Measurements from ENCODE around the gene EXOC4.

Gene EXOC4

GRCh38 chr7:134045716-134046115 lies 792.8 kb downstream of the EXOC4 start:
- TF ChIP-seq EZH2 (IDR thresholded peaks at IDR 0.05; ENCODE audit: borderline replicate concordance, low read length) (no peak), CTCF (IDR thresholded peaks at IDR 0.05; ENCODE audit: low read length) (no peak)
- no peaks in the 10 kb centered on the region for H3K27me3 ChIP-seq (ENCODE audit: insufficient read depth, low read length)
- H2AFZ ChIP-seq (ENCODE audit: low read length) = no peak overlapping the region
- H3K79me2 ChIP-seq (ENCODE audit: insufficient read depth, low read length) = no peaks in the 10 kb centered on the region
- no peak overlapping the region for H3K4me2 ChIP-seq (ENCODE audit: low read length)
- no peaks in the 10 kb centered on the region for H3K9me3 ChIP-seq (ENCODE audit: low read length)
- no peak overlapping the region for H3K4me3 ChIP-seq (ENCODE audit: low read depth, low read length, poor library complexity, severe bottlenecking)
- no peak overlapping the region for H3K9ac ChIP-seq (ENCODE audit: low read length)
- peaks cover 11% of the 10 kb centered on the region for H3K4me1 ChIP-seq (ENCODE audit: insufficient read depth, low read length, severe bottlenecking)
- H3K27ac ChIP-seq (ENCODE audit: low read depth, low read length, poor library complexity, severe bottlenecking) = no peak overlapping the region
- no peaks in the 10 kb centered on the region for H4K20me1 ChIP-seq (ENCODE audit: insufficient read depth, low read length)
- no peaks in the 10 kb centered on the region for H3K9me2 ChIP-seq (ENCODE audit: low read depth, low read length)
- H3K36me3 ChIP-seq (ENCODE audit: insufficient read depth, low read length) = no peaks in the 10 kb centered on the region
- no peaks in the 10 kb centered on the region for H3F3A ChIP-seq (ENCODE audit: insufficient read depth, low read length)

- H3K4me3 ChIP-seq (ENCODE audit: low read depth, low read length, poor library complexity, severe bottlenecking) = no peak overlapping the region
- TF ChIP-seq CTCF (IDR thresholded peaks at IDR 0.05; ENCODE audit: low read length) = no peak
- TF ChIP-seq EZH2 (IDR thresholded peaks at IDR 0.05; ENCODE audit: borderline replicate concordance, low read length) = no peak
- no peak overlapping the region for H3K4me2 ChIP-seq (ENCODE audit: low read length)
- H3K36me3 ChIP-seq (ENCODE audit: insufficient read depth, low read length) = no peaks in the 10 kb centered on the region
- no peaks in the 10 kb centered on the region for H3K79me2 ChIP-seq (ENCODE audit: insufficient read depth, low read length)
- no peaks in the 10 kb centered on the region for H3K9me2 ChIP-seq (ENCODE audit: low read depth, low read length)
- no peaks in the 10 kb centered on the region for H4K20me1 ChIP-seq (ENCODE audit: insufficient read depth, low read length)
- H3K9me3 ChIP-seq (ENCODE audit: low read length) = no peaks in the 10 kb centered on the region
- H3K27me3 ChIP-seq (ENCODE audit: insufficient read depth, low read length) = no peaks in the 10 kb centered on the region
- H3K27ac ChIP-seq (ENCODE audit: low read depth, low read length, poor library complexity, severe bottlenecking) = no peak overlapping the region
- no peak overlapping the region for H2AFZ ChIP-seq (ENCODE audit: low read length)
- no peaks in the 10 kb centered on the region for H3F3A ChIP-seq (ENCODE audit: insufficient read depth, low read length)
- peaks cover 11% of the 10 kb centered on the region for H3K4me1 ChIP-seq (ENCODE audit: insufficient read depth, low read length, severe bottlenecking)
- H3K9ac ChIP-seq (ENCODE audit: low read length) = no peak overlapping the region
Measured at GRCh38 chr7:134046594-134047128, 793.8 kb downstream of the EXOC4 start.

- peaks cover 11% of the 10 kb centered on the region for H3K4me1 ChIP-seq (ENCODE audit: insufficient read depth, low read length, severe bottlenecking)
- no peaks in the 10 kb centered on the region for H3K27me3 ChIP-seq (ENCODE audit: insufficient read depth, low read length)
- H3F3A ChIP-seq (ENCODE audit: insufficient read depth, low read length) = no peaks in the 10 kb centered on the region
- H3K27ac ChIP-seq (ENCODE audit: low read depth, low read length, poor library complexity, severe bottlenecking) = no peak overlapping the region
- H3K4me3 ChIP-seq (ENCODE audit: low read depth, low read length, poor library complexity, severe bottlenecking) = no peak overlapping the region
- H4K20me1 ChIP-seq (ENCODE audit: insufficient read depth, low read length) = no peaks in the 10 kb centered on the region
- no peaks in the 10 kb centered on the region for H3K79me2 ChIP-seq (ENCODE audit: insufficient read depth, low read length)
- no peaks in the 10 kb centered on the region for H3K36me3 ChIP-seq (ENCODE audit: insufficient read depth, low read length)
- H2AFZ ChIP-seq (ENCODE audit: low read length) = no peak overlapping the region
- H3K9me2 ChIP-seq (ENCODE audit: low read depth, low read length) = no peaks in the 10 kb centered on the region
- H3K9me3 ChIP-seq (ENCODE audit: low read length) = no peaks in the 10 kb centered on the region
- TF ChIP-seq EZH2 (IDR thresholded peaks at IDR 0.05; ENCODE audit: borderline replicate concordance, low read length) = no peak
- H3K4me2 ChIP-seq (ENCODE audit: low read length) = no peak overlapping the region
- H3K9ac ChIP-seq (ENCODE audit: low read length) = no peak overlapping the region
Measured at GRCh38 chr7:134047675-134048074, 794.8 kb downstream of the EXOC4 start.

GRCh38 chr7:134048166-134048565 lies 795.3 kb downstream of the EXOC4 start:
- TF ChIP-seq CTCF (IDR thresholded peaks at IDR 0.05; ENCODE audit: low read length) (no peak), EZH2 (IDR thresholded peaks at IDR 0.05; ENCODE audit: borderline replicate concordance, low read length) (no peak)

More at GRCh38 chr7:134048166-134048565, 795.3 kb downstream of the EXOC4 start:
- H3K9ac ChIP-seq (ENCODE audit: low read length) = no peak overlapping the region
- no peaks in the 10 kb centered on the region for H3K79me2 ChIP-seq (ENCODE audit: insufficient read depth, low read length)
- no peaks in the 10 kb centered on the region for H3K36me3 ChIP-seq (ENCODE audit: insufficient read depth, low read length)
- H3K4me2 ChIP-seq (ENCODE audit: low read length) = no peak overlapping the region
- H3K27ac ChIP-seq (ENCODE audit: low read depth, low read length, poor library complexity, severe bottlenecking) = no peak overlapping the region
- H3K4me1 ChIP-seq (ENCODE audit: insufficient read depth, low read length, severe bottlenecking) = peaks cover 11% of the 10 kb centered on the region
- no peaks in the 10 kb centered on the region for H4K20me1 ChIP-seq (ENCODE audit: insufficient read depth, low read length)
- no peaks in the 10 kb centered on the region for H3F3A ChIP-seq (ENCODE audit: insufficient read depth, low read length)
- H3K27me3 ChIP-seq (ENCODE audit: insufficient read depth, low read length) = no peaks in the 10 kb centered on the region
- H3K9me3 ChIP-seq (ENCODE audit: low read length) = no peaks in the 10 kb centered on the region
- H2AFZ ChIP-seq (ENCODE audit: low read length) = no peak overlapping the region
- no peaks in the 10 kb centered on the region for H3K9me2 ChIP-seq (ENCODE audit: low read depth, low read length)
- H3K4me3 ChIP-seq (ENCODE audit: low read depth, low read length, poor library complexity, severe bottlenecking) = no peak overlapping the region

Measured in OCI-LY1 (cell line).